ENCODE results near the gene SYT1. TPM values are rescaled to one million over a fixed set of nuclear protein-coding genes. Genes with fewer than 3 reads are reported as not detected.

SYT1 gene
- total RNA-seq, 1 experiment from 2014 or later = 44.9 TPM

GRCh38 chr12:79294590-79294989 is 430.0 kb downstream of the SYT1 start:
- Histone ChIP-seq H3K9me3 (ENCODE audit: control insufficient read depth in 1 of 2, insufficient read depth in 1 of 2, low read depth in 1 of 2, low read length in 2 of 2) (no peaks in the 10 kb centered on the region), H4K20me1 (ENCODE audit: insufficient read depth) (no peaks in the 10 kb centered on the region), H2AFZ (ENCODE audit: low read depth, low read length, poor library complexity, severe bottlenecking) (no peak overlapping the region), H3K4me1 (ENCODE audit: control insufficient read depth in 1 of 2, insufficient read depth in 2 of 2, low read length in 2 of 2) (no peaks in the 10 kb centered on the region), H3K9ac (ENCODE audit: low read length) (no peak overlapping the region), H3K9me2 (ENCODE audit: insufficient read depth) (no peaks in the 10 kb centered on the region), H3K4me3 (replicated peaks in 1 of 2; ENCODE audit: low read depth in 1 of 2, low read length in 2 of 2) (no peak overlapping the region), H3K79me2 (ENCODE audit: insufficient read depth, low read length) (no peaks in the 10 kb centered on the region), H3K36me3 (ENCODE audit: control insufficient read depth in 1 of 2, insufficient read depth in 2 of 2, low read length in 2 of 2) (peaks cover 2 to 3% of the 10 kb centered on the region in 2 experiments; a peak in 1 of 4 replicates), H3K4me2 (ENCODE audit: low read length) (no peak overlapping the region), H3K27me3 (ENCODE audit: insufficient read depth, low read length) (no peaks in the 10 kb centered on the region), H3K27ac (ENCODE audit: low read depth, low read length) (no peak overlapping the region)
- CTCF ChIA-PET = no interaction called here
- no TSS peak for BruUV-seq (replicated peaks)
- intact Hi-C loops (cut with micrococcal nuclease) = no loop called here
- ATAC-seq (no peak), DNase-seq (ENCODE audit: low read depth, low spot score) (no peak)
- TF ChIP-seq SRF (IDR thresholded peaks at IDR 0.05; ENCODE audit: low read depth) (no peak), ATF3 (IDR thresholded peaks at IDR 0.05) (no peak), POLR2AphosphoS5 (IDR thresholded peaks at IDR 0.05; ENCODE audit: low read depth, low read length) (no peak), ZNF274 (IDR thresholded peaks at IDR 0.05; ENCODE audit: low read depth, low read length) (no peak), RAD21 (IDR thresholded peaks at IDR 0.05; ENCODE audit: low read depth) (no peak), ZFX (IDR thresholded peaks at IDR 0.05) (no peak), TCF7L2 (IDR thresholded peaks at IDR 0.05; ENCODE audit: borderline replicate concordance, extremely low read depth, insufficient read depth, insufficient read length) (no peak), MAX (IDR thresholded peaks at IDR 0.05) (no peak), POLR2A (IDR thresholded peaks at IDR 0.05; ENCODE audit: borderline replicate concordance, extremely low read depth, insufficient read depth, insufficient read length) (no peak), EGR1 (IDR thresholded peaks at IDR 0.05; ENCODE audit: low read depth) (no peak), SP1 (IDR thresholded peaks at IDR 0.05; ENCODE audit: low read depth) (no peak), ZBTB33 (IDR thresholded peaks at IDR 0.05; ENCODE audit: extremely low read depth, insufficient replicate concordance, low read length) (no peak), REST (IDR thresholded peaks at IDR 0.05; ENCODE audit: low read depth) (no peak), ELF1 (IDR thresholded peaks at IDR 0.05; ENCODE audit: borderline replicate concordance, low read depth) (no peak), SIN3A (IDR thresholded peaks at IDR 0.05; ENCODE audit: low read depth) (no peak), JUND (IDR thresholded peaks at IDR 0.05) (no peak), CEBPB (IDR thresholded peaks at IDR 0.05; ENCODE audit: low read depth) (no peak), YY1 (IDR thresholded peaks at IDR 0.05; ENCODE audit: extremely low read depth, insufficient replicate concordance, low read depth, low read length) (no peak), FOSL1 (IDR thresholded peaks at IDR 0.05; ENCODE audit: low read depth) (no peak)
- RAD21 ChIA-PET (ENCODE audit: low non-redundant PET in 1 of 2, low total read pairs in 2 of 2, uncharacterized antibody in 2 of 2, unreplicated experiment in 2 of 2) = no interaction called here
- POLR2A ChIA-PET = no interaction called here

Measured in HCT116 (cell line).